ENCODE results near the gene RNU2-63P. TPM values are rescaled to one million over a fixed set of nuclear protein-coding genes. Genes with fewer than 3 reads are reported as not detected.

The RNU2-63P gene
- total RNA-seq, 1 experiment from 2014 or later, result not detected

DNA sequence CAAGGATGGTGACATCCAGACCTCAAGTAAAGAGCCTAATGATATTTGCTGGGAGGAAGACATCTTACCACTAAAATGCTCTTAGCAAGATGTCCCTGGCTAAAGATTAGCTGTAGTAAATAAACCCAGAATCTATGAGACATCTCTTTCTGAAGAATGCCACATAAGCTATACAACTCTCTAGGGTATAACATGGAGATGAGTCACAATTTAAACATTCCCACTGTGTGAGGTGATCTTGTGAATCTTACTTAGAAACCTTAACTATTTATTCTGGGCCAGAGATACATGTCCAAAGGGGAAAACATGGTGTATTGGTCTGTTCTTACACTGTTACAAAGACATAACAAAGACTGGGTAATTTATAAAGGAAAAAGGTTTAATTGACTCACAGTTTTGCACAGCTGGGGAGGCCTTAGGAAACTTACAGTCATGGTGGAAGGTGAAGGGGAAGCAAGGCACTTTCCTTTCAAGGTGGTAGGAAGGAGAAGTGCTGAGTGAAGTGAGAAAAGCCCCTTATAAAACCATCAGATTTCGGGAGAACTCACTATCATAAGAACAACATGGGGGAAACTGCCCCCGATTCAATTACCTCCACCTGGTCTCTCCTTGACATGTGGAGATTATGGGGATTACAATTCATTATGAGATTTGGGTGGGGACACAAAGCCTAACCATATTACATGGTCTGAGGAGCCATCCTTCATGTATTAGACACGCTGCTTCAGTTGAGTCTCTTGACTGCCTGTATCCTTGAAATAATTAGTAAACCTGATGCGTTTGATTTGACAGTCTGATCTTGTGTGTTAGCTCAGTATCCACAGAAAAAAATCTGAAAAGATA lies 22.1 kb upstream of the RNU2-63P start:
- TF ChIP-seq, protein P1, sequence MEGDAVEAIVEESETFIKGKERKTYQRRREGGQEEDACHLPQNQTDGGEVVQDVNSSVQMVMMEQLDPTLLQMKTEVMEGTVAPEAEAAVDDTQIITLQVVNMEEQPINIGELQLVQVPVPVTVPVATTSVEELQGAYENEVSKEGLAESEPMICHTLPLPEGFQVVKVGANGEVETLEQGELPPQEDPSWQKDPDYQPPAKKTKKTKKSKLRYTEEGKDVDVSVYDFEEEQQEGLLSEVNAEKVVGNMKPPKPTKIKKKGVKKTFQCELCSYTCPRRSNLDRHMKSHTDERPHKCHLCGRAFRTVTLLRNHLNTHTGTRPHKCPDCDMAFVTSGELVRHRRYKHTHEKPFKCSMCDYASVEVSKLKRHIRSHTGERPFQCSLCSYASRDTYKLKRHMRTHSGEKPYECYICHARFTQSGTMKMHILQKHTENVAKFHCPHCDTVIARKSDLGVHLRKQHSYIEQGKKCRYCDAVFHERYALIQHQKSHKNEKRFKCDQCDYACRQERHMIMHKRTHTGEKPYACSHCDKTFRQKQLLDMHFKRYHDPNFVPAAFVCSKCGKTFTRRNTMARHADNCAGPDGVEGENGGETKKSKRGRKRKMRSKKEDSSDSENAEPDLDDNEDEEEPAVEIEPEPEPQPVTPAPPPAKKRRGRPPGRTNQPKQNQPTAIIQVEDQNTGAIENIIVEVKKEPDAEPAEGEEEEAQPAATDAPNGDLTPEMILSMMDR (conservative IDR thresholded peaks at IDR 0.05), result no peak
- no peak for TF ChIP-seq EZH2 (IDR thresholded peaks at IDR 0.05; ENCODE audit: low read depth)
- Histone ChIP-seq H3K9me2 (ENCODE audit: insufficient read depth) (no peaks in the 10 kb centered on the region), H3K4me1 (replicated peaks; ENCODE audit: insufficient read depth) (peaks cover 14% of the 10 kb centered on the region), H4K20me1 (ENCODE audit: insufficient read depth) (no peaks in the 10 kb centered on the region; the same call in 1 of the 2 replicates), H2AFZ (no peak overlapping the region), H3K79me2 (ENCODE audit: low read depth) (no peaks in the 10 kb centered on the region), H3K36me3 (ENCODE audit: low read depth) (peaks cover 21% of the 10 kb centered on the region; the same call in 1 of the 2 replicates), H3K27ac (peak overlapping the region; percentile 65), H3K27me3 (ENCODE audit: insufficient read depth, low read depth) (no peaks in the 10 kb centered on the region), H3K9me3 (ENCODE audit: insufficient read depth, low read depth) (no peaks in the 10 kb centered on the region; the same call in 1 of the 2 replicates), H3F3A (ENCODE audit: insufficient read depth, low read depth) (peaks cover 19% of the 10 kb centered on the region), H3K4me2 (no peak overlapping the region), H3K4me3 (no peak overlapping the region)
- intact Hi-C loops (cut with micrococcal nuclease; ENCODE audit: unreplicated experiment), result no loop called here
- peak in 1 of 2 experiments; percentile 84 for DNase-seq
- ChIA-PET CTCF (no interaction called here), POLR2A (ENCODE audit: unreplicated experiment) (no interaction called here)
- BruUV-seq (replicated peaks), result no TSS peak

DNA sequence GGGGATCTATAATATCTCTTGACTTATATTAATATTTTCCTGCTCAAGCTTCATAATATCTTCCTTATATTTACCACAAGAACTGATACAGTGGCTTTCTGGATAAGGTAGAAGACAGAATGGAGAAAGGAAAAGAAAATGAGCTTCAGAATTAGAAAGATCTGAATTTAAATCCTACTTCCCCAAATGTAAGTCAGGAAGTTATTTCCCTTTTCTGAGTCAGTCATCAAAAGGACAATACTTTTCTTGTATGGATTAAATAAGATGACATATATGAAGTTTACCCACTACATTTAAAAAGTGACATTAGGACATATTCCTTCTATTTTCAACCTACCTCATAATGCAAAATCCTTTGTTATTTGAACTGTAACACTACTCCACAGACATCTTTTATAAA lies 20.3 kb upstream of the RNU2-63P start:
- no TSS peak for BruUV-seq (replicated peaks)
- Histone ChIP-seq H2AFZ (no peak overlapping the region), H3K9me3 (ENCODE audit: insufficient read depth, low read depth) (no peaks in the 10 kb centered on the region; the same call in 1 of the 2 replicates), H3K79me2 (ENCODE audit: low read depth) (no peaks in the 10 kb centered on the region), H3K27ac (no peak overlapping the region), H3K4me1 (replicated peaks; ENCODE audit: insufficient read depth) (peaks cover 14% of the 10 kb centered on the region), H3K9me2 (ENCODE audit: insufficient read depth) (no peaks in the 10 kb centered on the region), H3K27me3 (ENCODE audit: insufficient read depth, low read depth) (no peaks in the 10 kb centered on the region), H3K4me2 (no peak overlapping the region), H4K20me1 (ENCODE audit: insufficient read depth) (no peaks in the 10 kb centered on the region), H3K4me3 (no peak overlapping the region), H3F3A (ENCODE audit: insufficient read depth, low read depth) (peaks cover 19% of the 10 kb centered on the region), H3K36me3 (ENCODE audit: low read depth) (peaks cover 21% of the 10 kb centered on the region; the same call in 1 of the 2 replicates)
- CTCF ChIA-PET, result no interaction called here
- POLR2A ChIA-PET (ENCODE audit: unreplicated experiment), result no interaction called here
- intact Hi-C loops (cut with micrococcal nuclease; ENCODE audit: unreplicated experiment), result no loop called here
- no peak for DNase-seq
- TF ChIP-seq EZH2 (IDR thresholded peaks at IDR 0.05; ENCODE audit: low read depth), result no peak
- TF ChIP-seq, protein P1 (conservative IDR thresholded peaks at IDR 0.05), result no peak

DNA sequence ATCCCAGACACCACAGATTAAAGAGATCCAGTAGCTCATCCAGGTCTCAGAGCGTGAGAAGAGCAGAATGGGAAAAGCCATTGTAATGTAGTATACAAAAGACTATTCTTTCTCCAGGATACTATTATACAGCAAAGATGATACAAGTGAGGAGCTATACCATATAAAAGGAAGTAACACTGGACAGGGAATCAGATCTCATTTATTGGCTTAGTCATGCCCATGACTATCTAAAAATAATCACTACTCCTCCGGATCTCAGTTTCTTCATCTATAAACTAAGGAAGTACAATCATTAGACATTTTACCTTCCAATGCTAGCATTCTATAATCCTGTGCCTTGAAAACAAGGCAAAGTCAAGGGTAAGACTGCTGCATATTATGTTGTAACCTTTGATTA lies 19.8 kb upstream of the RNU2-63P start:
- intact Hi-C loops (cut with micrococcal nuclease; ENCODE audit: unreplicated experiment), result no loop called here
- Histone ChIP-seq H3K4me2 (no peak overlapping the region), H3K27me3 (ENCODE audit: insufficient read depth, low read depth) (no peaks in the 10 kb centered on the region), H3K9me2 (ENCODE audit: insufficient read depth) (no peaks in the 10 kb centered on the region), H3F3A (ENCODE audit: insufficient read depth, low read depth) (peaks cover 19% of the 10 kb centered on the region), H3K27ac (no peak overlapping the region), H3K36me3 (ENCODE audit: low read depth) (peaks cover 21% of the 10 kb centered on the region; the same call in 1 of the 2 replicates), H2AFZ (no peak overlapping the region), H3K4me3 (no peak overlapping the region), H3K79me2 (ENCODE audit: low read depth) (no peaks in the 10 kb centered on the region), H4K20me1 (ENCODE audit: insufficient read depth) (no peaks in the 10 kb centered on the region), H3K4me1 (replicated peaks; ENCODE audit: insufficient read depth) (peaks cover 14% of the 10 kb centered on the region), H3K9me3 (ENCODE audit: insufficient read depth, low read depth) (no peaks in the 10 kb centered on the region; the same call in 1 of the 2 replicates)
- POLR2A ChIA-PET (ENCODE audit: unreplicated experiment), result no interaction called here
- BruUV-seq (replicated peaks), result no TSS peak
- TF ChIP-seq, protein P1 (conservative IDR thresholded peaks at IDR 0.05), result no peak
- TF ChIP-seq EZH2 (IDR thresholded peaks at IDR 0.05; ENCODE audit: low read depth), result no peak
- no peak for DNase-seq
- CTCF ChIA-PET, result no interaction called here
